Esophagus muscularis mucosa (tissue), 3 donors: Measurements from ENCODE around the gene SHROOM2.

Source experiments
- CTCF ChIP-seq, 3 experiments: fragments of 200-600 bp in 2 of 3; fragments of 450-650 bp in 1 of 3; sonication (generic) in 2 of 3; IDR thresholded peaks; one replicate each; pipeline ENCODE4 v1.5.1; 2017 to 2019; ENCODE audit warnings: antibody characterized with exemption in 3 of 3, mild to moderate bottlenecking in 2 of 3, moderate library complexity in 1 of 3
- POLR2AphosphoS5 ChIP-seq, 2 donors: sonication (generic); formaldehyde crosslinking; IDR thresholded peaks; one replicate each; pipeline ENCODE4 v1.6.1; 2017; ENCODE audit warnings: antibody characterized with exemption in 2 of 2

- TF ChIP-seq CTCF (IDR thresholded peaks at IDR 0.05) (no peak), POLR2AphosphoS5 (IDR thresholded peaks at IDR 0.05) (no peak)
These were observed 205.8 kb downstream of the SHROOM2 start for GRCh38 chrX:9992061-9992460.
